Memory B cell (primary cell): ENCODE data around the gene ARHGAP40.

Source experiments
- ATAC-seq: fragments of 150-1000 bp; cut with Tn5 transposase; 2 replicates; pipeline ENCODE4 v1.10.0; 2021; ENCODE audit warnings: low read depth, mild to moderate bottlenecking, moderate library complexity
- DNase-seq, 2 donors: peaks; one replicate each; pipeline ENCODE4 v3.0.0; 2022; ENCODE audit warnings: low spot score in 2 of 2
- H3K27ac Mint-ChIP-seq: one replicate; pipeline ENCODE4 v1.8.0; 2022; ENCODE audit warnings: mild to moderate bottlenecking, moderate library complexity, mixed read lengths
- H3K27me3 Mint-ChIP-seq: one replicate; pipeline ENCODE4 v1.8.0; 2022; ENCODE audit warnings: mixed read lengths
- H3K36me3 Mint-ChIP-seq: one replicate; pipeline ENCODE4 v1.8.0; 2022; ENCODE audit warnings: mild to moderate bottlenecking, mixed read lengths
- H3K4me1 Mint-ChIP-seq: one replicate; pipeline ENCODE4 v1.8.0; 2022; ENCODE audit warnings: mixed read lengths
- H3K4me3 Mint-ChIP-seq: one replicate; pipeline ENCODE4 v1.8.0; 2022; ENCODE audit warnings: mild to moderate bottlenecking, moderate library complexity, mixed read lengths
- H3K9me3 Mint-ChIP-seq: one replicate; pipeline ENCODE4 v1.8.0; 2022; ENCODE audit warnings: mixed read lengths

Gene ARHGAP40

DNA sequence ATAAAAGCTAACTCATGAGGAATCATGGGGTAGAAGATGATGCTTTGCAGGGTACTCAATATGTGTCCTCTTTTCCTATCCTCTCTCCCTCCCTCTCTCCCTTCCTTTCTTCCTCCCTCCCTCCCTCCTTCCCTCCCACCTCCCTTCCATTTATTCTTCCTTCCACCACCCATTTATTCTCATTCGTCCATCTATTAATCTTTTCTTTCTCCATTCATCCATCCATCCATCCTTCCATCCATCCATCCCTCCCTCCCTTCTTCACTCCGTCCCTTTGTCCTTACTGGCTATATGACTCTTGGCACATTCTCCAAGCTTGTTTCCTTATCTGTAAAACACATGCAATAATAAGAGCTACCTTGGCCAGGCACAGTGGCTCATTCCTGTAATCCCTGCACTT is 40.9 kb downstream of the ARHGAP40 start:
- DNase-seq (no peak), ATAC-seq (no peak)
- Mint-ChIP-seq H3K4me3 (no peak overlapping the region), H3K9me3 (no peaks in the 10 kb centered on the region), H3K27ac (no peak overlapping the region), H3K4me1 (peaks cover 16% of the 10 kb centered on the region), H3K36me3 (no peaks in the 10 kb centered on the region), H3K27me3 (peaks cover 10% of the 10 kb centered on the region)

DNA sequence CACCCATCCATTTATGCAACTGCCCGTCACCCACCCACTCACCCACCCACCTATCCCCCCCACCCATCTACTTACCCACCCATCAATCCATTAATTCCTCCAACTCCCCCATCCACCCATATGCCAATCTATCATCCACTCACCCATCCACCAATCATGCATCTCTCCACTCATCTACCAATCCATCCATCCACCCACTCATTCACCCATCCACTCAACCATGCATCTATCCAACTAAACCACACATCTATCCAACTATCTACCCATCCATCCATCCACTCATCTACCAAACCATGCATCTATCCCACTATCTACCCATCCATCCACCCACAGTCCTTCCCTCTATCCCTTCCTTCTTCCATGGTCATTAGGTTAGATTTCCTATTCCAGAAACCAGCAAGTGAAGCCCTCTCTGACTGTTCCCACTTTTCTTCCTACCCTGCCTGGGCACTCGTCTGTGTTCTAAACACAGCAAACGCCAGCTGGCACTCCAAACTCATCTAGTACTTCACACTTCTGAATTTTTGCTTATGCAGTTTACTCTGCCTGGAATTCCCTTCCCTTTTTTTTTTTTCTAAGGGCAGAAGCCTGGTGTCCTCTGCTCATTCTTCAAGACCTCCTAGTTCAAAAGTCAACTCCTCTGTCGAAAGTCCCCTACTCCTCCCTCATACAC is 43.1 kb downstream of the ARHGAP40 start:
- Mint-ChIP-seq H3K27me3 (peaks cover 15% of the 10 kb centered on the region), H3K9me3 (no peaks in the 10 kb centered on the region), H3K4me1 (peaks cover 14% of the 10 kb centered on the region), H3K4me3 (no peak overlapping the region), H3K27ac (peak overlapping the region; percentile 55), H3K36me3 (no peaks in the 10 kb centered on the region)
- DNase-seq (no peak), ATAC-seq (no peak)

DNA sequence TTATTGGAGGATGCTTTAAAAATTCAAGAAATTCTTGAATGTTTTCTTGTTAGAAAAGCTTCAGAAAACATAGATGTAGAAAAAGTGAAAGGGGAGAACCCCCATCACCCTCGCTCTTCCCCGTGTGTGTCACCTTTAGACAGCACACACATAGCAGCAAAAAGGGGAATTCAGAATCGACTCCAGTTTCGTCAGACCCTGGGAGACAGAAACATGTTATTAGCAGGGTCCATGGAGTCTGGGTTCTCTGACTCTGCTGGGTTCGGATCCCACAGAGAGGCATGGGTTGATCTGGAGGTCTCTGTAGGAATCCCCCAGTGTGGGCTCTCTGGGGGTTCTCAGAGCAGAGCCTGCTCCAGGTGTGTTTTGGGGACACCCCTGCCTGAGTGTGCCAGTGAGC is 43.7 kb downstream of the ARHGAP40 start:
- H3K4me1 Mint-ChIP-seq: peaks cover 11% of the 10 kb centered on the region
- peaks cover 15% of the 10 kb centered on the region for H3K27me3 Mint-ChIP-seq
- DNase-seq (peak; percentile 19 to 25), ATAC-seq (peak; percentile 57)
- no peaks in the 10 kb centered on the region for H3K36me3 Mint-ChIP-seq
- no peaks in the 10 kb centered on the region for H3K9me3 Mint-ChIP-seq
- H3K27ac Mint-ChIP-seq: peak overlapping the region; percentile 75
- no peak overlapping the region for H3K4me3 Mint-ChIP-seq

DNA sequence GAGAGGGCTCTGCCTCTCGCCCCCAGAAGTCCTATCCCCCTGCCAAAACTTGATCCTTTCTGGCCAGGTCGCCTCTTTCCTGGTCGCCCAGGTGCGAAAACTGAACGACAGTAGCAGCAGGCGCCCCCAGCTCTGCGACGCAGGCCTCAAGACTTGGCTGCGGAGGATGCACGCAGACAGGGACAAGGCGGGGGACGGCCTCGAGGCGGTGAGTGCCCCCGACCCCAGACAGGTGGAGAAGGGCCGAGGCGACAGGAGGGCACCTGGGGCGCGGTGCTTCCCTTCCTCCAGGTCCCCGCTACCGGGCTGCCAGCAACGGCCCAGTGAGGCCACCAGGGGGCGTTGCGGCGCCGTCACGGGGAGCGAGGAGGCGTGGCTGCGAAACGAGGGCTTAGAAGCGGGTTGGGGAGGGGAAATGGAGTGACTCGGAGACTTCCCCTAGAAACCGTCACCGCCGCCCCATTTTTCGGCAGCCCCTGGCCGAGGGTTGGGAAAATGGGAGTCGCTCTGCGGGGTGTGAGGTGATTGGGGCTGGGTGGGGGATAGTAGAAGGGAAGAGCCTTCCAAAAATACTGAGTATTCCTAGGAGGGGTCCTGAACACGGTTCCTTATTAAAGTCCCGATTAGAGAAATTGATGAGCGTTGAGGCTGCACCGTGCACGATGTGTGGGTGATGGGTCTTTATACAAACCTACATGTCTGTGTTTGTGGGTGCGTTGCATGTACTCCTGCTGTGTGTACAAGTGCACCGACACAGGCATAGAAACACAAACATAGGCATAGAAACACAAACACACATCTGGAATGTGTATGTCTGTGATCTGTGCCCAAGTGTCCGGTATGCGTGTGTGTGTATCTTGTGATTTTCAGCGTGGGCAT is 44.6 kb downstream of the ARHGAP40 start:
- Mint-ChIP-seq H3K4me1 (peaks cover 11% of the 10 kb centered on the region), H3K4me3 (peak overlapping the region; percentile 76), H3K27me3 (peaks cover 15% of the 10 kb centered on the region), H3K27ac (peak overlapping the region; percentile 75), H3K36me3 (no peaks in the 10 kb centered on the region), H3K9me3 (no peaks in the 10 kb centered on the region)
- peak; percentile 92 for ATAC-seq
- DNase-seq: peak; percentile 95 to 98

DNA sequence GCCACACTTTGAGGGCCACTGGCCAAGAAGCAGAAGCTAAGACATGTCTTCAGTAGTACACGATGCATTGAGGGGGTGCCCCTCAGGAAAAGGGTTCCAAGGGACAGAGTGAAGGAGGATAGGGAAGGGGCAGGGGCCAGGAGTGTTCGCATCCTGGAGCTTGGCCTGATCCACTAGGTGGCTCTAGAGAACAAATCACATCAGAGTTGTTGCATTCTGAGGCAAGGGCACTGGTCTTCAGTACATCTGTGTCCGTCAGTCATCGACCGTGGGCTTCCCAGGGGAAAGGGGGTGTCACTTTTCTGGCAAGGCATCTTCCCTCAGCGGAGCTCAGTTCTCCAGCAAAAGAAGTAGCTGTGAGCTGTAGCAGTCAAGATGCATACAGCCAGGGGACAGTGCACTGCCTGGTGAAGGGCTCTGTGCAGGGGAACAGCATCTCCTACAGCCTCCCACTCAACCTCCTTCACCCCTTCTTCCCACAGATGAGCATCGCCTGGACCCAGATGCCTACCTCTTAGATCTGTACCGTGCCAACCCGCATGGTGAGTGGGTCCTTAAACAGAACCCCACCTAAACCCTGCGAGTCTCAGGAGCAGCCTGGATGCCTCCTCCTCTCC is 47.8 kb downstream of the ARHGAP40 start:
- H3K9me3 Mint-ChIP-seq: peaks cover 4% of the 10 kb centered on the region
- H3K27me3 Mint-ChIP-seq: peaks cover 17% of the 10 kb centered on the region
- H3K36me3 Mint-ChIP-seq: peaks cover 4% of the 10 kb centered on the region
- no peak for DNase-seq
- peaks cover 11% of the 10 kb centered on the region for H3K4me1 Mint-ChIP-seq
- no peak for ATAC-seq
- no peak overlapping the region for H3K27ac Mint-ChIP-seq
- no peak overlapping the region for H3K4me3 Mint-ChIP-seq

DNA sequence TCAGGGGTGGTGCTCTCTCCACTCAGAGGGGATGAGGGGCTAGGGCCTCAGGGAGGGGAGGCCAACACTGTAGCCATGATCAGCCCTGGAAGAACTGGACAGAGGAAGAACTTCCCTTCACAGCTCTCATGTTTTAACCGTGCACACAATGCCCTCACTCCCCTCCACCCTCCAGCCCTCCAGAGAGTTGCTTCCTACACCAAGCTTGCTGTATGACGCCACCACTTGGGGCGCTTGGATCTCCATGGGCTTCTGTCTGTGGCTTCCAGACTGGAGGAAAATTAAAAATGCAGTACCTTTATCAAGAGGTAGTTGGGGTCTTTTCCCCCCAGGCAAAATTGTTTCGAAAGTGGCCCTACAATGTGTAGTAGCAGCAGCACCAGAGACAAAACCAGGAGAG is 48.4 kb downstream of the ARHGAP40 start:
- Mint-ChIP-seq H3K9me3 (peaks cover 4% of the 10 kb centered on the region), H3K36me3 (peaks cover 4% of the 10 kb centered on the region), H3K4me1 (peaks cover 11% of the 10 kb centered on the region), H3K27me3 (peaks cover 11% of the 10 kb centered on the region), H3K27ac (no peak overlapping the region), H3K4me3 (no peak overlapping the region)
- ATAC-seq (no peak), DNase-seq (no peak)

DNA sequence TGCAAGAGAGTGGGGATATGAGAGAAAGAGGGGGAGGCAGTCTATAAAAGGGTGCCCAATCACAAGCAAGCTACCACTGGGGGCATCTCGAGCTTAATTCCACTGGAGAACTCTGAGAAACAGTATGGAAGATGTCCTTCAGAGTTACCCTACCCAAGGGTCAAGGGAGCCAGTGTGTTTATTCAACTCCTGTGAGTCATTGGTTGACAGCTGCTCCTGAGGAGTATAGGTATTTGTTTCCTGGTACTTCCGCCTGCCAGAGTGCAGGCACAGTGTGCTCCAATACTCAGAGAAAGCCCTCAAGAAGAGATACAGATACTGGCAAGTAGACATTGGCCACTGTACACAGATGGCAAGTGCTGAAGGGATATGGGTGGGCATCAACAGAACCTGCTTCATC is 49.5 kb downstream of the ARHGAP40 start:
- Mint-ChIP-seq H3K4me1 (peaks cover 8% of the 10 kb centered on the region), H3K27me3 (peaks cover 16% of the 10 kb centered on the region)

DNA sequence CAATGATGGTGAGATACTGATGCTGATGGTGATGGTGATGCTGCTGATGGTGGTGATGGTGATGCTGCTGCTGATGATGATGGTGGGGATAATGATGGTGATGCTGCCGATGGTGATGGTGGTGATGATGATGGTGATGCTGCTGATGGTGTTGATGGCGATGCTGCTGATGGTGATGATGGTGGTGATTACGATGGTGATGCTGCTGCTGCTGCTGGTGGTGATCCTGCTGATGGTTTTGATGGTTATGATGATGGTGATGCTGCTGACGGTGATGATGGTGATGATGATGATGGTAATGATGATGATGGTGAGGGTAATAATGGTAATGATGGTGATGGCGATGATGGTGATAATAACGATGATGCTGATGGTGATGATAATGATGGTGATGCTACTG is 50.0 kb downstream of the ARHGAP40 start:
- H3K36me3 Mint-ChIP-seq: peaks cover 4% of the 10 kb centered on the region
- H3K4me3 Mint-ChIP-seq: no peak overlapping the region
- ATAC-seq (no peak), DNase-seq (no peak)
- peaks cover 4% of the 10 kb centered on the region for H3K4me1 Mint-ChIP-seq
- H3K27ac Mint-ChIP-seq: no peak overlapping the region
- H3K9me3 Mint-ChIP-seq: peaks cover 4% of the 10 kb centered on the region
- H3K27me3 Mint-ChIP-seq: peaks cover 16% of the 10 kb centered on the region

More for the DNA sequence above, 49.5 kb downstream of the ARHGAP40 start:
- no peak overlapping the region for H3K27ac Mint-ChIP-seq
- H3K9me3 Mint-ChIP-seq: peaks cover 4% of the 10 kb centered on the region
- ATAC-seq (no peak), DNase-seq (no peak)
- H3K36me3 Mint-ChIP-seq: peaks cover 4% of the 10 kb centered on the region
- no peak overlapping the region for H3K4me3 Mint-ChIP-seq

DNA sequence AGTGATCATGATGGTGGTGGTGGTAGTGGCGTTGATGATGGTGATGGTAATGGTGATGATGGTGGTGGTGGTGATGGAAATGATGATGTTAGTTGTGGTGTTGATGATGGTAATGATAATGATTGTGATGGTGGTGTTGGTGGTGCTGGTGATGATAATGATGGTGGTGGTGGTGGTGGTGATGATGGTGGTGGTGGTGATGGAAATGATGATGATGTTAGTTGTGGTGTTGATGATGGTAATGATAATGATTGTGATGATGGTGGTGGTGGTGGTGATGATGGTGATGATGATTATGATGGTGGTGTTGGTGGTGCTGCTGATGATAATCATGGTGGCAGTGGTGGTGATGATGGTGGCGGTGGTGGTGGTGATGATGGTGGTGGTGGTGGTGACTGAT is 51.4 kb downstream of the ARHGAP40 start:
- Mint-ChIP-seq H3K9me3 (peaks cover 4% of the 10 kb centered on the region), H3K27me3 (peaks cover 21% of the 10 kb centered on the region), H3K36me3 (peaks cover 4% of the 10 kb centered on the region), H3K4me3 (no peak overlapping the region), H3K4me1 (no peaks in the 10 kb centered on the region), H3K27ac (no peak overlapping the region)
- DNase-seq (no peak), ATAC-seq (no peak)

DNA sequence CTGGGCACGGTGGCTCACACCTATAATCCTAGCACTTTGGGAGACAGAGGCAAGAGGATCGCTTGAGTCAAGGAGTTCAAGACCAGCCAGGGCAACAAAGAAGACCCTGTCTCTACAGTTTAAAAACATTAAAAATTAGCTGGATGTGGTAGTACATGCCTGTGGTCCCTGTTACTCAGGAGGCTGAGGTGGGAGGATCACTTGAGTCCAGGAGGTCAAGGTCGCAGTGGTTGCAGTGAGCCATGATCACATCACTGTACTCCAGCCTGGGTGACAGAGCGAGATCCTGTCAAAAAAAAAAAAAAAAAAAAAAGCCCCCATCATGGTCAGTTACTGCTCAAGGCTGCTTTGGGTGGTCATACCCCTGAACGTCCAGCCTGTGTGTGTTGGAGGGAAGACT is 55.8 kb downstream of the ARHGAP40 start:
- DNase-seq (no peak), ATAC-seq (no peak)
- Mint-ChIP-seq H3K9me3 (peaks cover 4% of the 10 kb centered on the region), H3K36me3 (peaks cover 4% of the 10 kb centered on the region), H3K27me3 (peaks cover 20% of the 10 kb centered on the region), H3K4me3 (no peak overlapping the region), H3K27ac (no peak overlapping the region), H3K4me1 (peaks cover 2% of the 10 kb centered on the region)

DNA sequence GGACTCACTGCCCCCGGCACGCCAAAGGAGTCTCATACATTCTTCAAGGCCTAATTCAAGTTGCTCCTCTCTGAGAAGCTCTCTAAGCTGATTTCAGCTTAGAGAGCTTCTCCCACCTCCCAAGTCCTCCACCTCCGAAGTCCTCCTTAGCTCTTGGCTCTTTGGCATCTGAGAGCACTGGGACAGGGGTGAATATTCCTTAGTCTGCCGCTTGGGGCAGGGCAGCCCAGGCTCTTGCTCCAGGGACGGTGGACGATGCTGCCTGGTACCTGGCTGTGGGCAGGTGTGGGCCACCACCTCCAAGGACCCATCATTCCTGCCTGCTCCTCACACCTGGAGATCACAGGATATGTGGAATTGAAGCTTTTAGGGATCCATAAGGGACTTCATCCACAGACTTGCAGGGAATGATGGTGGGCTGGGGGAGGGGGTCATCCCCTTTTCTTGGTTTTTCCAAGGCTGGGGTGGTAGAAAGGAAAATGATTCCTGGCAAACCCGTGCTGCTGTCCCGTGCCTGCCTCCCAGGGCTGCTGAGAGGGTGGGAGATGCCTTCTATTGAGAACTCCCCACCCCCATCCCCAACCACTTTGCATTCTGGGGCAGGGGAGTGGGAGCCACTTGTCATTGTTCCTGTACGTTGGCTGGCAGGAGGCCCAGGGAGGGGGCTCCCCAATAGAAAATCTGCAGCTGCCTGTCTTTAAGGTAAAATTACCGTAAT is 57.4 kb downstream of the ARHGAP40 start:
- H3K36me3 Mint-ChIP-seq: no peaks in the 10 kb centered on the region

DNA sequence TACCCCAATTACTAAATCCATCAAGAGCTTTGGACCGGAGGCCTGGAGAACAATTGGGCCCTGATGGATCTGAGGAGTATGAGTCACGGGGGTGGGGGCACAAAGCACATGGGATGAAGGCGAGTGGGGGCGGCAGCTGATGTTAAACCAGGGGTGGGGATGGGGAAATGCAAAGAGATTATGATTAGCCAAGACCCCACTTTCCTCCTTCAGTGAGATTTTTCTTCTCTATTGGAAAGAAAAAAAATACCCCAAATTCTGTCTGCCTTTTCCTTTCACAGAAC is 57.9 kb downstream of the ARHGAP40 start:
- Mint-ChIP-seq H3K27ac (no peak overlapping the region), H3K36me3 (peaks cover 2% of the 10 kb centered on the region), H3K4me3 (no peak overlapping the region), H3K27me3 (peaks cover 23% of the 10 kb centered on the region), H3K4me1 (peaks cover 2% of the 10 kb centered on the region), H3K9me3 (peaks cover 2% of the 10 kb centered on the region)
- ATAC-seq (no peak), DNase-seq (no peak)

More for the DNA sequence above, 57.4 kb downstream of the ARHGAP40 start:
- Mint-ChIP-seq H3K4me3 (no peak overlapping the region), H3K27ac (no peak overlapping the region), H3K27me3 (peaks cover 21% of the 10 kb centered on the region), H3K4me1 (peaks cover 2% of the 10 kb centered on the region), H3K9me3 (no peaks in the 10 kb centered on the region)
- DNase-seq (peak in 1 of 2 donors; percentile 26), ATAC-seq (peak; percentile 72)

DNA sequence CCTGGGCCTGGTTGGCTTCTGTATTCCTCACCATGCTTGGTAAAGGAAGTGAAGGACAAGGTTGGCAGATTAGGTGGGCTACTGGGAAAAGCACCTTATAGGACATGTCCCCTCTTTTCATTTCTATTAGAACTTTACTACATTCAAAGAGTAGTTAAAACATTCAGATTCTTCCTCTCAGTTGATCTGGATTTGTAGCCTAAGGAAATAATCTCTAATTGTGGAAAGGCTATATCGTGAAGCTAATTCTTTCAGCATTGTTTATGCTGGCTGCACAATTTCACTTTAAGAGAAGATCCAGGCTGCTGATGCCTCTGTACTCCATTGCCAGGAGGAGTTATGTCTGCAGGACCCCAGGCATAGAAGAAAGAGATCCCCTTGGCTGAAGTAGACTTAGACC is 58.8 kb downstream of the ARHGAP40 start:
- H3K4me3 Mint-ChIP-seq: no peak overlapping the region
- H3K27ac Mint-ChIP-seq: no peak overlapping the region
- ATAC-seq (no peak), DNase-seq (no peak)
- peaks cover 3% of the 10 kb centered on the region for H3K36me3 Mint-ChIP-seq
- peaks cover 2% of the 10 kb centered on the region for H3K4me1 Mint-ChIP-seq
- peaks cover 24% of the 10 kb centered on the region for H3K27me3 Mint-ChIP-seq
- peaks cover 3% of the 10 kb centered on the region for H3K9me3 Mint-ChIP-seq

DNA sequence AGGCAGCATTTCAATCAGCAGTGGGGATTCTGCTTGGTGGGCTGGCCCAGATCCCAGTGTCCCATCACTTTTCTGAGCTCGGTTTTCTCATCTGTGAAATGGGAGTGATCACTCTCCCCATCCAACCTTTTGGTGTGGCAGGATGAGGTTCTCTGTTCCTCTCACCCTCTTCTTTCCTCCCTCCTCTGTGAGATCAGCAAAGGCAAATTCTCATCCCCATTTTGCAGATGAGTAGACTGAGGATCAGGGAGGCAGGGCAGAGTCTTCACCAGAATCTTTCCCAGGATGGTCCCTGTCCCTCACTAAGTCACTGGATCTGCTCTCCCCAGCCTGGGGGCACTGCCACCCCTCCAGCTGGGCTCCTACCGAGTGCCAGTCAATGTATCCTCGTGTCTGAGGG is 62.1 kb downstream of the ARHGAP40 start:
- H3K27ac Mint-ChIP-seq: no peak overlapping the region
- DNase-seq: no peak
- peaks cover 3% of the 10 kb centered on the region for H3K36me3 Mint-ChIP-seq
- no peak overlapping the region for H3K4me3 Mint-ChIP-seq
- H3K27me3 Mint-ChIP-seq: peaks cover 17% of the 10 kb centered on the region
- H3K4me1 Mint-ChIP-seq: peaks cover 2% of the 10 kb centered on the region
- no peak for ATAC-seq
- peaks cover 3% of the 10 kb centered on the region for H3K9me3 Mint-ChIP-seq
